Activated naive CD8-positive, alpha-beta T cell treated with anti-CD3 and anti-CD28 coated beads, Interleukin-2, amount 10 ng/mL, durations not matched to agents 7 days and 5 days (primary cell): ENCODE measurements around the gene FBRS. TPM values are rescaled to one million over a fixed set of nuclear protein-coding genes. Genes with fewer than 3 reads are reported as not detected.

Source experiments
- total RNA-seq, 2 experiments: library from RNA; stranded (reverse); gene quantifications; one replicate each; pipeline ENCODE4 v1.2.3, GENCODE V29; 2021

The FBRS gene
- total RNA-seq, 2 experiments from 2014 or later, result 140 to 143 TPM

Other genes starting within 250 kb of the FBRS start
- gene DCTPP1, start 228.4 kb upstream of the FBRS start, total RNA-seq, result 10 to 100 TPM; 52.2 to 52.8 TPM
- gene SEPHS2, start 212.6 kb upstream of the FBRS start, total RNA-seq, result 10 to 100 TPM; 59.4 to 59.8 TPM
- 100 to 1,000 TPM; 662 to 664 TPM for gene ITGAL, start 185.7 kb upstream of the FBRS start, total RNA-seq
- gene ZNF768, start 131.9 kb upstream of the FBRS start, total RNA-seq, result 1 to 10 TPM; 7.4 to 8.1 TPM
- 10 to 100 TPM; 11.9 to 12.5 TPM for gene ZNF747, start 123.6 kb upstream of the FBRS start, total RNA-seq
- 10 to 100 TPM; 20.9 to 23.3 TPM for gene ZNF764, start 100.1 kb upstream of the FBRS start, total RNA-seq
- 10 to 100 TPM; 17.8 to 18.3 TPM for gene ZNF688, start 86.7 kb upstream of the FBRS start, total RNA-seq
- gene ZNF785, start 72.7 kb upstream of the FBRS start, total RNA-seq, result 10 to 100 TPM; 22.3 to 24.8 TPM
- 10 to 100 TPM; 12.7 to 14.4 TPM for gene ZNF689, start 48.0 kb upstream of the FBRS start, total RNA-seq
- gene PRR14, start 7.5 kb upstream of the FBRS start, total RNA-seq, result 10 to 100 TPM; 89.7 to 97.1 TPM
- gene SRCAP, start 40.7 kb downstream of the FBRS start, total RNA-seq, result 10 to 100 TPM; 89.4 to 92.2 TPM
- 10 to 100 TPM; 48.2 to 48.9 TPM for gene PHKG2, start 90.0 kb downstream of the FBRS start, total RNA-seq
- 1 to 10 TPM; 4.4 TPM for gene CFAP119, start 103.6 kb downstream of the FBRS start, total RNA-seq
- gene RNF40, start 103.9 kb downstream of the FBRS start, total RNA-seq, result 100 to 1,000 TPM in 1 of 2 experiments, 10 to 100 TPM in 1; 94.7 to 105 TPM
- 1 to 10 TPM; 5.2 to 6.0 TPM for gene ZNF629, start 128.8 kb downstream of the FBRS start, total RNA-seq
- gene BCL7C, start 235.6 kb downstream of the FBRS start, total RNA-seq, result 10 to 100 TPM; 31.1 to 31.8 TPM
- gene CTF1, start 238.2 kb downstream of the FBRS start, total RNA-seq, result under 1 TPM; 0.19 to 0.37 TPM